T-helper 1 cell (primary cell): ENCODE measurements around the gene PCDH9.

Source experiments
- DNase-seq, 5 donors: peaks; one replicate each; pipeline ENCODE4 v3.0.0-alpha.2; 2012 to 2020

Gene PCDH9

DNA sequence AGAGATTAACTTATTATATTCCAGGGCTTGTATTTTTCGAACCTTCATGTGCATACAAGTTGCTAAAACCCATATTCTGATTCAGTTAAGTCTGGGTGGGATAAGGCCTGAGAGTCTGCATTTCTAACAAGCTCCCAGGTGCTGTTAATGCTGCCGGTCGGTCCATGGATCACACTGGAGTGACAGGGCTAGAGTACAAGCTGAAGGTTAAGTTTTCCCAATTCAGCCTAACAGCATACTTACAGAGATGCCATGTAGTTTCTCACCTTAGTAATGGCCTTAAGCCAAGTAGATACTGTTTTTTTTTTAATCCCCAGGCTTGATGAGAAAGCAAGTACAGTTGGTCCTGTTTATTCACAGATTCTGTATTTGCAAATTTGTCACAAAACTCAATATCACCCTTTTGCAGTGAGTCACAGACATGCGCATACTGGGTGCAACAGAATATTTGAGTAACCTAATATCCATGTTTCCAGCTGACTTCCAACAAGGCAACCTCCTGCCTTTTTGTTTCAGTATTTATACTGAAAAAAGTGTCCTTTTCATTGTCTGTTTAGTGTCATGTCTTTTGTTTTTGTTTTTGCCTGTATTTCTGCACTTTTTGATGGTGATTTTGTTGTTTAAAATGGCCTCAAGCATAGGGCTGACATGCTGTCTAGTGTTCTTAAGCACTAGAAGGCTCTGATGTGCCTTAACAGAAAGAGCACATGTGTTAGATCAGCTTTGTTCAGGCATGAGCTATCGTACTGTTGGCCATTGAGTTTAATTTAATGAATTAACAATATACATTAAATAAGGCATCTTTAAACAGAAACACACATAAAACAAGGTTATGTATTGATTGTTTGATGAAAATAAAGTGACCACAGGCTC is 875.0 kb downstream of the PCDH9 start:
- no peak for DNase-seq

DNA sequence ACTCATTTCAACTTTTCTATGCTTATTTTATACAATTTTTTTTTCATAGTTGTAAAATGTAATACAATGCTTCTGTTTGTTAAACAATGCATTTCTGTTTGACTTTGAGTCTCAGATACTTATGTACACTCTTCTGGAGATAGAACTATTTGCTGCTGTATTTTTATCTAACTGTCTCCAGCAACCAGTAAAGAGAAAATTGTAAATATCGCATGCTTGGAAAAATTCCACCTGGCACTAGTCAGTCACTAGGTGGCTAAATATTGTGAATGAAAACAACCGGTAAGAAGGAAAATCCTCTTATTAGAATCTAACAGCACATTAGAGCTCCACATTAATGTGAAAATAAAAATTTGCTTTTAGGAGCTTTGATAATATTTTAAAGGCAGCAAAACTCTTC is 876.5 kb downstream of the PCDH9 start:
- no peak for DNase-seq

DNA sequence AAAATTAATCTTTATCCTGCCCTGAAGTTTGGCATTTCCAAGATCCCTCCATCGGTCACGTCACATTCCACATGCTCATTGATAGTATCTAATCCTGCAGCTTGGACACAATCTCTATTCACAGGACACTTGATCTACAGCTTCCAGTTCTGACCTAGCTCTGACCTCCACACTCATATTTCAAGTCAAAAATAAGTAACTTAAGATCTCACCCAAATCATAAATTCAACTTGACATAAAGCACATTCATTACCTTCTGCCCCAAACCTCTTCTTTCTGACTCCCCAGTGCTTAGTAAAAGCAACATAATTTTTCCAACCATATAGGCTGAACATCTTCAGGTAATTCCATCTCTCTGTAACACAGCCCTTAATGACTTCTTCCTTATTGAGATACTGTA is 880.2 kb downstream of the PCDH9 start:
- no peak for DNase-seq

DNA sequence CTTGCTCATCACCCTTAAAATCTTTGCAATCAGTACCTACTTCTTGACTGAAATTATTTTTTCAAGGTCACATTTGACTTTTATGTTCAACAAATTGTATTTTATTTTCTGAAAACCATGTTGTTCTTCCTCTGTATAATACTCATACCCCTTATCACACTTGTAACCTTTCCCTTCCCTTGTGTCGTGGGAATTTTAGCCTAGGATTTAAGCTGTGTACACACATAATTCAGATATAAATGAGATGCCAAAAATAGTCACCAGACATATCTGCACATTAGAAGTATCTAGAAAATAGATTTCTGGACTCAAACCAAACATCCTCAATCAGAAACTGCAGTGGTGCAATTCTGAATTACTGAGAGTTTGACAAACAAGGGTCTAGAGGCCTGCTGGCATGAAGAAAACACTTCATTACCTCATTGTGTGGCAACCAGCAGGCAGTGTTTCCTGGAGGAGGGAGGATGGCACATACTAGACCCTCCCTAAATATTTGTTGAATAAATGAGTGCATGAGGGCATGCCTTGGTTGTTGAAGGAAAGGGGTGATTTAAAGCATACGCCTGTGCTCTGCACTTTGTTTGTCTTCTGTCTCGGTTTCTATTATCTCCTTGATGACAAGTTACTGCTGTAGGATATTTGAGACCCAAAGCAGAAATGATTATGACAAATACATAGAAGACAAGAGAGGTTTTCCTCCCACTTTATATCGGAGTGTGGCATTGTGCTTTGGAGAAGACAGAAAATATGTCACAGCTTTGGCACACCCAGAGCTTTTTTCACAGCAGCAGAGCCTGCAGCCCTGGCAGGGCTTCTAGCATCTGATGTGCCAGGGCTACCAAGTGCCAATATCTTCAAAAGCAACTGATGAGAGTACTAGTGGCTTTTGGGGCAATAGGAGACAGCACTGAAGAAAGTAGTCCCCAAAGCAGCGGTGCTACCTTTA is 881.1 kb downstream of the PCDH9 start:
- no peak for DNase-seq

DNA sequence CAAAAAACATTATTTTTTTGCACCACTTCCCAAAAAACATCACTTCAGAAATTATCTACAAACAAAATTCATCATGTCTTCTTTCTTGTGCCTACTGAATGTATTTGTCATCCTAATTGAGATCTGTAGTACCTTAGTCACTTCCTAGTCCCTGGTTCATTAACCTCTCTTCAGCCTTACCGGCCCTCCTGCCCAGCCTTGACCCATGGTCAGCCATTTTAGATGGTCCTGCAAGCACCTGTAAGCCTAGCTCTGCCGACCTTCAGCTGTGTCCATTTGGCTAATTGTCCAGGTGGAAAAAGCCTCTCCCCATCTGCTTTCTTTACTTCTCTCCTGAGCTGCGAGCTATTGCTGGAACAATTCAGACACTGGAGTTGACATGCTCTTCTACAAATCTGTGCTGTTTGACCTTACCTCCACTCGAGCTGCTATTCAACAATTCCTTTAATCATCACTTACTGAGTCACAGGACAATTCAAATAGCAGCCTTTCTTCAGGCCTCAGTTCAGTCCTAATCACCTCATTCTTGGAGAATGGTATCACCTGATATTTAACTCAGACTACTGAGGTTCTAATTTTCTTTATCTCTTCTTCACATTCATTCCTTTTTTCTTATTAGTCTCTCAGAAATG is 882.5 kb downstream of the PCDH9 start:
- DNase-seq, result no peak

DNA sequence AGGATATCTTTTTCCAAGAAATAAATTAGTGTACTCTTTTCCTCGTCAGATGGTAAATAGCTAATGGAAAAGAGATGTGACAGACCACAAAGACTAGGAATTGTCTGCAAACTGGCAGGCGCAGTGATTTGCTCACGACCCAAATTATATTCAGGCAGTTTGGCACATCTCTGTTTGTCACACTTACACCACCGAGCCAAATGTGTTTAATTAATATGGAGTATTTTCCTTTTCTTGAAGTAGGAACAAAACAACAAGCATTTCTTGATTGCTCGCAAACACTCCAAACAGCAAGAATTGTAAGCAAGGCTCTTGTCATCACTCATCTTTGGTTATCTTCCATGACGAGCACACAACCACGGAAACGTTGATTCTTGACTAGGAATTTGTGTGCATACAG is 884.2 kb downstream of the PCDH9 start:
- no peak for DNase-seq

DNA sequence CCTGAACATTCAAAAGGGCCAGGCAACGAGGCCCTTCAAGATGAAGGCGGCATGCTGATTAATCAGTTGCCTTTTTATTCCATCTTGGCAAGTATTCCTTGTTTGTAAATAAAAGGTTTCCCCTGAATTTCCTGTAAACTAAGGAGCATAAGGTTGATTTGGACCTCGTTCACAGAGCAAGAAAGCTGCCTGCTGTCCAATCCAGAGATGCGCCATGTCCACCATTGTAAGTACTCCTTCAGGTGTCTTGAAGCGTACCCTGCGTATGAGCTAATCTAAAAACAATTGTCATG is 884.7 kb downstream of the PCDH9 start:
- DNase-seq, result no peak

DNA sequence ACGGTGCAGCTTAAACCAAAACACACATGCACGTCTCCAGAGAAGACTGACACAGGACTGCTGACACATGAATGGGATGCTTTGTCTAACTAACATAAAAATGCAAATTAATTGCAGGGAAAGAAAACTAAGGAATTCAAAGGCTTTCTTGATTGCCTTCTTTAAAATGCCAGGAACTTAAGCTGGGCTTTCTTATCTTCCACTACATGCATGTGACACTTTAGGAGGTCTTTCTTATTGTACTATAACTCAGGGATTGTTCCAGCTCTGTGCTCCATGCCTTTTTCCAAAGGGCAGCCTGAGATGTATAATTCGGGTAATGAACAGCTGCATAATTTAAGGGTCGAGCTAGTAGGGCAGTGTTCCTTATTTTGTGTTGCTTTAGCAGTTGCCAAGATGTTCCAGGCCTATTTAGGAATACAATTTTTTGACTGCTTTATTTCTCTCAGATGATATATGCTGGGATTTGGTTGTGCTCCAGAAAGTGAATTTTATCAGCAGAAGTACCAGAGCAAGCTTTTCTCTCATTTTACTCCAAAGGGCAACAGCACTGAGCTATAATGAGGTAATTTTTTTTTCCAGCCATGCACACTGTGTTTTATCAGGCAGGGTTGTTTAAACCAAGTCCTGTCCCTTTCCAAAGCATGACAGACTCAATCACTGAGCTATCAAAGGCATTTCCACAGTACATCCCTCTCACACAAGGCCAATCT is 885.2 kb downstream of the PCDH9 start:
- DNase-seq, result no peak

DNA sequence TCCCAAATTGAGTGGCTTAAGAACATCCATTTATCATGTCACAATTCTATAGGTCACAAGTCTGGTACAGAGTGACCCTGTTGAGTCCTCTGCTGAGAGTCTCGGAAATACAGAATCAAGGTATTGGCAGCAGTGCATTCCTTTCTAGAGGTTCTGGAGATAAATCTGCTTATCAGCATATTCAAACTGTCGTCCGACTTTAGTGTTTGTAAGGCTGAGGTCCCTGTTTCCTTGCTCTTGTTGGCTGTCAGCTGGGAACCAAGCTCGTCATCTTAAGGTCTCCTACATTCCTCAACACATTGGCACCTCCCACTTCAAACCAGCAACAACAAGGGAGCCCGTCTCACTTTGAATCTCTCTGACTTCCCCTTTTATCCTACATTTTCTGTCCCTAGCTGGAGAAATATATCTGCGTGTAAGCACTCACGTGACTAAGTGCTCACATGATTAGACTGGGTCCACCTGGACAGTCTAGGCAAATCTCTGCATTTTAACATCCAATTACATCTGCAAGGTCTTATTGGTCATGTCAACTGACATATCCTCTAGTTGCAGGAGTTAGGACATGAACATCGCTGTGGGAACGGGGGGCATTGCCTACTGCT is 886.8 kb downstream of the PCDH9 start:
- DNase-seq, result no peak

DNA sequence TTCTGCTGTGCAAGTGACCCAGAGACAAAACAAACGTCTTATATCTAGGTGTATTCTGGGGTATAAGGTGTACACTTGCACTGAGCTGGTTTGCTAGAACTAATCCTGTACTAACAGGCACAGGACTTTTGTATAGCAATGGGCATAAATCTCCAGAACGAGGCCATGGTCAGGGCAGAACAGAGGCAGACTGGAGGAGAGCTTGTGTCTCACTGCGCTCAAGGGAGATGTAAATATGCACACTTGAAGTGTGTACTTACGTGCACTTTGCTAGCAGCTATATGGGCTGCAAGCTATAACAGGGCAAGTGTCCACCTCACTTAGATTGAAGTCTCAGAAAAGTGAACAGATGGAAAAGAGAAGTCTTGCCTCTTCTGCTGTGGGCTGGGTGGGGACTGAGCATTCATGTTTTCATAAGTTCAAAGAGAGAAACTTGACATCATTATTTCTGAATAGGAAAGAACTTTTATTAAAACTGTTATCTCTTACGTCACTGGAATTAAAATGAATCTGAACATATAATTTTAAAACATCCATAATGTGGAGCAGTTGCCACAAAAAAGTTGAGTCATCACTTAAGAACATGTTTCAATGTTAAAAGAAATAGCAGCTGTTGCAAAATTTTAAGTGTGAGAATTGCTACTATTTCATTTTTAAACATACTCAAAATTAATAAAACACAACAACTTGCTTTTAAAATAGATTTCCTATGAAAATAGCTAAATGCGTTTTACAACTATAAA is 888.3 kb downstream of the PCDH9 start:
- DNase-seq, result no peak

DNA sequence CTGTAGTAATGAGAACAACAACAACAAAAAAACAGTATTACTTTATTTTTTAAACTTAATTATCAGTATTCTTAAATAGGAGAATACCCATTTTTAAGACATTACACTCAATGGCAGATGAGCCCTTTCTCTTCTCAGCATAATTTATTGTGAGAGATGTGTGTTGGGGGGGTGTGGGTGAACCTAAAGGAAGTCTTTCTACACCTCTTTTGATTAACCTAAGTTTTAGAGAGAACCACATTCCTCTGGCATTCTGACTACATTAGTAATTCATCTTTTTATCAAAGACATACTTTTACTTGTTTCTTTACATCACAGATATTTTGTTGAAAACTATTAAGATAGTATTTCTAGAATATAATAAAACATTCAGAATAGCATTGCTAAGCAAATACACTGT is 890.9 kb downstream of the PCDH9 start:
- no peak for DNase-seq

DNA sequence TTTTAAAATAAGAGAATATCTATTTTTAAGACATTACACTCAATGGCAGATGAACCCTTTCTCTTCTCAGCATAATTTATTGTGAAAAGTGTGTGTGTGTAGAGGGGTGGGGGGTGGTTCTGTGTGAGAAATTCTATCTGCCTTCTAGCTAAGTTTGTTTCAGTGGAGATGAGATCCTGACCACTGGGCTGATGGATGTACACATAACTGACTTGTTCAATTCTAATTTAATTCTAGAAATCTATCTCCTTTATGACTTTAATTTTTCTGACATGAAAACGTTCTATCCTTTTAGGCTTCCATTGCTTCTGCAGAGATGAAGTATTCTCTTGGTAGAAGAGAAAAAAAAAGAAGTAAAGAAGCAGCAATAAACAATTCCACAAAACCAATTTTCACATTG is 891.6 kb downstream of the PCDH9 start:
- DNase-seq, result no peak

DNA sequence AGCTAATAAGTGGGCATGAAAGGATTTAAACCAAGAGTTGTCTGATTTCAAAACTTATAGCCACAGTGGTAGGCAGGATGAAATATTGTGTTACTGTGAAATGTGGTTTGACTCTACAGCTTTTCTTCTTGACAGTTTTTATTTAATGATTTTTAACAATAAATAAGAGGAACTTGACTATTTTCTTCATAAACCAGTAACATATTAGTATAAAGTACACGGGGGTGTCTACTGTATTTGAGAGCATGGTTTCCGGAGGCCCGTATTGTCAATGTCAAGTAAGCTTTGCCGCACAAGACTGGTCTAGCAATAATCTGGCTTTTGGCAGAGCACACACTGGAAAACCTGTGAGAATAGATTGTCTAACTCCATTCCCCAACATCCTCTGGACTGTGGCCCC is 894.5 kb downstream of the PCDH9 start:
- no peak for DNase-seq

DNA sequence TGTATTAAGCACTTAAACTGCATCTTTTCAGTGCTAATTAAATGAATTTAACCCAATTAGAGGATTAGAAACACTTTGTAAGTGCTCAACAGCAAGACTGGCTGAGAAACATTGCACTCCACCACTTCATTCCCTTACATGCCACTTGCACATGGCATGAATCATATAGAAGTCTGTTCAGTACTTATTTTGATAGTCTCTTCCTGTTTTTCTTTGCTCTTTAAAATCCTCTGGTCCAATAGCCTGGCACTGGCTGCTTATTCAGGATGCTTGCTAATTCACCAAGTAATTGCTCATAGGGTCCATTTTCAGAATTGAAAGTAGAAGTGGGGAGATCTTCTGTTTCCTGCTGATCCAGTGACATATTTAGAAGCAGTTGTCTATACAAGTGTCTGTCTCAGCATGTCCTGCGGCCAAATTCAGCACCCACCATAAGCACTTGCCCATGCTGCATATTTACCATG is 900.1 kb downstream of the PCDH9 start:
- no peak for DNase-seq

DNA sequence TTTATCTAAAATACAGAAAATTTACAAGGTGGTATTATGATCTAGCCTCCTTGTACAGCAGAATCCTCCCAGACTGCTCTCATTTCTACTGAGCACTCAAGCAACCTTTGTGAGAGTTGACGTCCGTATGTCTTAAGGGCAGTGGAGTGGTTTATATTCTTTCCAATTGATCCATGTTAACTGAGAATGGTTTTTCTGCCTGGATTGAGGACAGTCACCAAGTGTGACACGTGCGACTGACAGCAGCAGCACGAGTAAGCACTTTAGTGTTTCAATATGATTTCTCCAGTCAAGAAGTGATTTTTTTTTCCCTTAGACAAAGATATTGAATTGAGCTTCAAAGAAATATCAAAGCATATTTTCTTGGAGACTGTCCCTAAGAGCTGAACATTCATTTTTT is 901.7 kb downstream of the PCDH9 start:
- no peak for DNase-seq

DNA sequence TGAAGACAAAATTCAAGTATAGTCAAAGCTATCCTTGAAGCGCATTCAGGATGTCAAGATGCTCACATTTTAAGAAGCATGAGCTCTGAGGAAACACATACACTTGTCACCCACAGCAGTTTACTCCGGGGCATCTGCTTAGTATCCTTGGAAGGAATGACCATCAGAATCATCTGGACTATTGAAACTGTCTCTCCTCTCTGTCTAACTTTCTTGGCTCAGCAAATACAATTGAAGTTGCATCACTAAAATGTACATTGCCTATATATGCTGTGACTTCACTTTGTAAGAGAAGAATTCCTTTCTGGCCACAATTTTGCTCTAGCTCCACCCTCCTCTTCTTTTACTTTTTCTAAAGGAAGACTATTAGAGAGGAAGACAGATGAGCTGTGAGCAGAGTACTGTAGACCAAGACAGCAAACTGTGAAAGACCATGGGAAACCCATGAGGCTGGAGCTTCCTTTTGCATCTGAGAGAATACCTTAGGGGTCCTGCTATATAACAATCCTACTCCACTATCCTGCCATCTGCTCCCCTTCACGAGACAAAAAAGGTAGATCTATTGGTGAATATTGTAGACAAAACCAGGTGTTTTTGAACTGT is 906.3 kb downstream of the PCDH9 start:
- no peak for DNase-seq

DNA sequence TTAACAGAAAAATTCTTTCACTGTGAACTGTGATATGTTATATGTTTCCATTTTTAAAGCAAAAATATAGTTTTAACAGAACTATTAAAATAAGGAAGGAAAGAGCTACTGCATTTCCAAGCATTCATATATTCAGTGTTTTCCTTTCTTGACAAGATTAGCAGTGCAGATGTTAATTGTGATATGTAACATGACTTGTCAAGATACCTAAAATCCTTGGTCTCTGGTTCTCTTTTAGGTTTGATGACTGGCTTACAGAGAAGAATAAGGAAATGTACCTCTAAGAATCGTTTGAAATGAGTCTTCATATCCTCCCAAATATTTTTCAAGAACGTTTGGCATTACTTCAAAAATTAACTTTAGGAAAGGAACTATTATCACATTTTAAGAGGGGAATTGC is 907.2 kb downstream of the PCDH9 start:
- DNase-seq, result no peak

DNA sequence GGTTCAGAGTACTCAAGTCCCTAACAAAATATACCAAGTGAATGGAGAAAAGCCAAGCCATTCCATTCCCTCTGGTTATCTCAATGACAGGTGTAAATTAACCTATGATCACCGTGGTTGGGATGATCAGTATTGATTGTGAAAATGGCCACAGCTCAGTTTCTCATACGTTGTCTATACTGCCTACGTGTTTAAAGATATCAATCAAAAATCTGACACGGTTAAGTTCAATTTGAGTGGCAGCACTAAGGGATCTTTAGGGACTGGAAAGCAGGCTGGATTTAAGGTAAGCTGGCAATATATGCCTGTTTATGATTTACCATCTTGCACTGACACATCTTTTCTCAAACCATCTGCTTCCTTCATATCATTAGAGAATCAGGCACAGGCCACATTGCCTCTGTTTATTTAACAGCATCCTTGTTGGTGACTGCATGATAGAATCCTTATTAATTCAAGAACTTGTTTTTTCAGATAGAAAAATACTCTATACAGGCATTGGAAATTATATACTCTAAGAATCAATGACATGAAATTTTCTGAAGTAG is 907.9 kb downstream of the PCDH9 start:
- DNase-seq, result no peak

DNA sequence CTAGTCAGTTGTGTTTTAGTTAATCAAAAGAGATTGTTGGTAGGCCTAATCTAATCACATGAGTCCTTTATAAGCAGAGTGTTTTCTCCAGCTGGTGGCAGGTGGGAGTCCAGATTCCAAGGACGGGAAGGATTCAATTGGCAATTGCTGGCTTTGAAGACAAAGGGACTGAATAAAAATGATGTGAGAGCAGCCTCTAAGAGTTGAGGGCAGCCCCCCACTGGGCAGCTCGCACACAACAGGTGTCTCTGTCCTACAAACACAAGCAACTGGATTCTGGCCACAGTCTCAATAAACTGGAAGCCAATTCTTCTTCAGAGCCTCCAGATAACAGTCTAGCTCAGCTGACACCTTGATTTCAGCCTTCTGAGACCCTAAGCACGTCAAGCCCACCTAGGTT is 915.2 kb downstream of the PCDH9 start:
- DNase-seq, result no peak

DNA sequence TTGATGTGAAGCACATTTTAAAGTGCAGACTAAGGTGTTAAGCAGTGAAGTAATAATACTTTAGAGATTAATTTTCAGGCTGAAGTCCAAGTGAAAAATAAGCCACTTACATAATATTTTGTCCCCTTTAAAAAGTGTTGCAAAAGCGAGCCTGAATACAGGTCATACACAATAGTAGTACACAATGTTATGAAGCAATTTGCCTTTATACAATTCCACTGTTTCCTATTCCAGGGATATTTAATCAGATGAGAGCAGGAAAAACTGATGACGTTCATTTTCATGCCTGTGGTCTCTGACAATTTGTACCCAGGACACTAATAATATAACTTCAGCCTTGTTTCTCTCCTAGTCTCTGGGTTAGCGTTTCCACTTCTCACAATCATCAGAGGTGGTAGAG is 916.7 kb downstream of the PCDH9 start:
- DNase-seq, result no peak
